Upper lobe of left lung (tissue), 4 donors: ENCODE measurements around the gene PRSS12.

Experiments
- CTCF ChIP-seq, 6 experiments: fragments of 450-650 bp in 4 of 6; fragments of 200-600 bp in 2 of 6; sonication (generic) in 2 of 6; IDR thresholded peaks; one replicate each; pipeline ENCODE4 v1.5.1; 2016 to 2019; ENCODE audit warnings: antibody characterized with exemption in 6 of 6
- POLR2A ChIP-seq, 4 donors: fragments of 450-650 bp; IDR thresholded peaks; one replicate each; pipeline ENCODE4 v1.5.1; 2016 to 2017; ENCODE audit warnings: antibody characterized with exemption in 4 of 4, mild to moderate bottlenecking in 2 of 4

- TF ChIP-seq POLR2A (IDR thresholded peaks at IDR 0.05), result no peak
- TF ChIP-seq CTCF (IDR thresholded peaks at IDR 0.05), result no peak
Observed at GRCh38 chr4:118398226-118399090, 45.7 kb upstream of the PRSS12 start.
